Inferior parietal cortex (tissue), 1 donor: ENCODE data around the gene MAN1A2.

Experiments used
- DNase-seq: peaks from one replicate; pipeline ENCODE4 v3.0.0-alpha.2; 2016; ENCODE audit errors: extremely low spot score

Gene MAN1A2

GRCh38 chr1:117493906-117494305 lies 126.7 kb downstream of the MAN1A2 start:
- DNase-seq = no peak

GRCh38 chr1:117495068-117495467 lies 127.8 kb downstream of the MAN1A2 start:
- DNase-seq = no peak

GRCh38 chr1:117499071-117499470 lies 131.8 kb downstream of the MAN1A2 start:
- DNase-seq = no peak

- peak; percentile 17 for DNase-seq
These were observed 133.3 kb downstream of the MAN1A2 start for GRCh38 chr1:117500584-117500983.

- no peak for DNase-seq
These were observed 134.0 kb downstream of the MAN1A2 start for GRCh38 chr1:117501281-117501680.

- no peak for DNase-seq
These were observed 144.0 kb downstream of the MAN1A2 start for GRCh38 chr1:117511273-117511672.

- peak; percentile 65 for DNase-seq
These were observed 145.6 kb downstream of the MAN1A2 start for GRCh38 chr1:117512728-117513321.

- DNase-seq = no peak
These were observed 155.9 kb downstream of the MAN1A2 start for GRCh38 chr1:117523111-117523510.

- DNase-seq = no peak
These were observed 159.8 kb downstream of the MAN1A2 start for GRCh38 chr1:117527074-117527473.

GRCh38 chr1:117527566-117528102 lies 160.4 kb downstream of the MAN1A2 start:
- peak; percentile 50 for DNase-seq

- DNase-seq = no peak
These were observed 162.4 kb downstream of the MAN1A2 start for GRCh38 chr1:117529683-117530082.

- no peak for DNase-seq
These were observed 164.0 kb downstream of the MAN1A2 start for GRCh38 chr1:117531222-117531621.

- peak; percentile 73 for DNase-seq
These were observed 167.8 kb downstream of the MAN1A2 start for GRCh38 chr1:117534995-117535467.

GRCh38 chr1:117535821-117536220 lies 168.6 kb downstream of the MAN1A2 start:
- DNase-seq = no peak

- DNase-seq = no peak
These were observed 170.2 kb downstream of the MAN1A2 start for GRCh38 chr1:117537291-117537920.

GRCh38 chr1:117540532-117540931 lies 173.3 kb downstream of the MAN1A2 start:
- no peak for DNase-seq

GRCh38 chr1:117541003-117541402 lies 173.8 kb downstream of the MAN1A2 start:
- no peak for DNase-seq

GRCh38 chr1:117541585-117541984 lies 174.3 kb downstream of the MAN1A2 start:
- no peak for DNase-seq

- no peak for DNase-seq
These were observed 177.4 kb downstream of the MAN1A2 start for GRCh38 chr1:117544509-117545109.

GRCh38 chr1:117546467-117546866 lies 179.2 kb downstream of the MAN1A2 start:
- no peak for DNase-seq

- no peak for DNase-seq
These were observed 186.2 kb downstream of the MAN1A2 start for GRCh38 chr1:117553471-117553870.

- no peak for DNase-seq
These were observed 188.6 kb downstream of the MAN1A2 start for GRCh38 chr1:117555806-117556205.

- DNase-seq = no peak
These were observed 189.1 kb downstream of the MAN1A2 start for GRCh38 chr1:117556341-117556740.
